GM18867 (cell line): ENCODE results near the gene UQCRQ.

Experiments
- ATAC-seq: cut with Tn5 transposase; IDR thresholded peaks from one replicate; pipeline ENCODE4 v1.9.1; 2021; ENCODE audit warnings: mild to moderate bottlenecking, moderate library complexity; ENCODE audit not compliant: unreplicated experiment

Gene UQCRQ

GRCh38 chr5:132907161-132907560, 40.7 kb downstream of the UQCRQ start:
- ATAC-seq = no peak

DNA sequence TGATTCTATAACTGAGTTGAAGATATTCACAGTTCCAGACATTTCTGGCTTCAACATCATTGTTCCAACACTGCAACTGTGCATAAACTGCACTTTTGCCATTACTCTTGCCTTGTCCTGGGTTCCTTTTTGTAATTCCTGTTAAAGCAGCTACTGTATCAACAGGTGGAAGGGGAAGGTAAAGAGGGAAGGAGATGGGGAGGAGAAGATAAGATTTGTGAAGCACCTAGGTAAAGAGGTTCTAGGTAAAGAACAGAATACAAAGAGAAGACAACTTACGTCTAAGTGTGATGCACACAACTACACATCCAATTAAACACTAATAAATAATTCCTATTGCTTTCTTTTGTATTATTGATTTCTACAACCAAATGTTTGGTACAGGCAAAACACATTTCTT, 43.3 kb downstream of the UQCRQ start:
- ATAC-seq = no peak

DNA sequence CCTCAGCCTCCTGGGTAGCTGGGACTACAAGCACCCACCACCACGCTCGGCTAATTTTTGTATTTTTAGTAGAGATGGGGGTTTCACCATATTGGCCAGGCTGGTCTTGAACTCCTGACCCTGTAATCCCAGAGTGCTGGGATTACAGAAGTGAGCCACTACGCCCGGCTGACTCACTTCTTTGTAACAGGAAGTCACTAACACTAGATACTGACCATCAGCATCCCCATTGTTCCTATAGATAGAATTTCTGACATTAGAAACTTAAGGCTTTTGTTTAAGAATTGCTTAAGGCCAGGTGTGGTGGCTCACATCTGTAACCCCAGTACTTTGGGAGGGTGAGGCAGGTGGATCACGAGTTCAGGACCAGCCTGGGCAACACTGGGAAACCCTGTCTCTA, 49.2 kb downstream of the UQCRQ start:
- no peak for ATAC-seq

GRCh38 chr5:132916086-132916485, 49.6 kb downstream of the UQCRQ start:
- ATAC-seq = no peak
